Measurements from ENCODE around the gene DOCK4. TPM values are rescaled to one million over a fixed set of nuclear protein-coding genes. Genes with fewer than 3 reads are reported as not detected.

The DOCK4 gene
- total RNA-seq, 1 donor from 2014 or later: 51.2 TPM

GRCh38 chr7:112199035-112199655, 7.1 kb downstream of the DOCK4 start:
- ATAC-seq: no peak
- intact Hi-C loops (cut with DNase I): no loop called here
- DNase-seq (ENCODE audit: low spot score): no peak

- ATAC-seq: no peak
- intact Hi-C loops (cut with DNase I): no loop called here
- no peak for DNase-seq (ENCODE audit: low spot score)
These were observed 8.9 kb downstream of the DOCK4 start for GRCh38 chr7:112197322-112197721.

- DNase-seq (ENCODE audit: low spot score): no peak
- no peak for ATAC-seq
- intact Hi-C loops (cut with DNase I): no loop called here
These were observed 10.5 kb downstream of the DOCK4 start for GRCh38 chr7:112195717-112196116.

- ATAC-seq (no peak), DNase-seq (ENCODE audit: low spot score) (no peak)
- intact Hi-C loops (cut with DNase I): no loop called here
These were observed 12.2 kb downstream of the DOCK4 start for GRCh38 chr7:112193915-112194502.

- intact Hi-C loops (cut with DNase I): no loop called here
- peak; percentile 76 for ATAC-seq
- no peak for DNase-seq (ENCODE audit: low spot score)
These were observed 13.7 kb downstream of the DOCK4 start for GRCh38 chr7:112192236-112193154.

- no peak for ATAC-seq
These were observed 16.1 kb downstream of the DOCK4 start for GRCh38 chr7:112190120-112190519.

GRCh38 chr7:112189691-112190090, 16.5 kb downstream of the DOCK4 start:
- no peak for DNase-seq (ENCODE audit: low spot score)
- ATAC-seq: no peak
- intact Hi-C loops (cut with DNase I): no loop called here

More at GRCh38 chr7:112190120-112190519, 16.1 kb downstream of the DOCK4 start:
- intact Hi-C loops (cut with DNase I): no loop called here
- DNase-seq (ENCODE audit: low spot score): no peak

GRCh38 chr7:112188257-112188656, 17.9 kb downstream of the DOCK4 start:
- intact Hi-C loops (cut with DNase I): no loop called here
- ATAC-seq: no peak
- no peak for DNase-seq (ENCODE audit: low spot score)

- DNase-seq (ENCODE audit: low spot score) (no peak), ATAC-seq (no peak)
- intact Hi-C loops (cut with DNase I): no loop called here
These were observed 19.9 kb downstream of the DOCK4 start for GRCh38 chr7:112186300-112186699.

GRCh38 chr7:112185005-112185834, 21.0 kb downstream of the DOCK4 start:
- intact Hi-C loops (cut with DNase I): no loop called here
- ATAC-seq (no peak), DNase-seq (ENCODE audit: low spot score) (no peak)

GRCh38 chr7:112184455-112184854, 21.7 kb downstream of the DOCK4 start:
- ATAC-seq (no peak), DNase-seq (ENCODE audit: low spot score) (no peak)
- intact Hi-C loops (cut with DNase I): no loop called here

GRCh38 chr7:112183266-112183665, 22.9 kb downstream of the DOCK4 start:
- ATAC-seq (no peak), DNase-seq (ENCODE audit: low spot score) (no peak)
- intact Hi-C loops (cut with DNase I): no loop called here

- intact Hi-C loops (cut with DNase I): no loop called here
- DNase-seq (ENCODE audit: low spot score) (peak; percentile 76), ATAC-seq (peak; percentile 72)
These were observed 23.4 kb downstream of the DOCK4 start for GRCh38 chr7:112182749-112183148.

GRCh38 chr7:112180223-112180622, 26.0 kb downstream of the DOCK4 start:
- no peak for ATAC-seq
- intact Hi-C loops (cut with DNase I): no loop called here

GRCh38 chr7:112176693-112177415, 29.3 kb downstream of the DOCK4 start:
- ATAC-seq (no peak), DNase-seq (ENCODE audit: low spot score) (no peak)
- intact Hi-C loops (cut with DNase I): no loop called here

More at GRCh38 chr7:112180223-112180622, 26.0 kb downstream of the DOCK4 start:
- DNase-seq (ENCODE audit: low spot score): no peak

- DNase-seq (ENCODE audit: low spot score) (no peak), ATAC-seq (no peak)
- intact Hi-C loops (cut with DNase I): no loop called here
These were observed 30.0 kb downstream of the DOCK4 start for GRCh38 chr7:112176241-112176640.

GRCh38 chr7:112174192-112174591, 32.0 kb downstream of the DOCK4 start:
- DNase-seq (ENCODE audit: low spot score) (no peak), ATAC-seq (no peak)
- intact Hi-C loops (cut with DNase I): no loop called here

- intact Hi-C loops (cut with DNase I): no loop called here
- no peak for DNase-seq (ENCODE audit: low spot score)
- peak; percentile 12 for ATAC-seq
These were observed 32.7 kb downstream of the DOCK4 start for GRCh38 chr7:112173568-112173905.

Measured in sciatic nerve (tissue), 2 donors.